Neuron (in vitro differentiated cells): ENCODE measurements around the gene GAB3.

Experiments used
- H2AFZ ChIP-seq: one replicate; pipeline ENCODE4 v1.6.1; 2013; ENCODE audit warnings: low read depth, mild to moderate bottlenecking, inconsistent platforms, low read length, moderate library complexity
- H3K27me3 ChIP-seq: one replicate; pipeline ENCODE4 v1.6.1; 2013; ENCODE audit warnings: low read length; ENCODE audit not compliant: insufficient read depth
- H3K36me3 ChIP-seq: one replicate; pipeline ENCODE4 v1.6.1; 2013; ENCODE audit warnings: low read length; ENCODE audit not compliant: insufficient read depth
- H3K4me1 ChIP-seq: one replicate; pipeline ENCODE4 v1.6.1; 2013; ENCODE audit warnings: low read length; ENCODE audit not compliant: insufficient read depth
- H3K4me3 ChIP-seq: 2 replicates; pipeline ENCODE4 v1.5.1; 2013; ENCODE audit warnings: mild to moderate bottlenecking, low read length, moderate library complexity
- H3K9me3 ChIP-seq: one replicate; pipeline ENCODE4 v1.6.1; 2013; ENCODE audit warnings: low read length

The GAB3 gene

DNA sequence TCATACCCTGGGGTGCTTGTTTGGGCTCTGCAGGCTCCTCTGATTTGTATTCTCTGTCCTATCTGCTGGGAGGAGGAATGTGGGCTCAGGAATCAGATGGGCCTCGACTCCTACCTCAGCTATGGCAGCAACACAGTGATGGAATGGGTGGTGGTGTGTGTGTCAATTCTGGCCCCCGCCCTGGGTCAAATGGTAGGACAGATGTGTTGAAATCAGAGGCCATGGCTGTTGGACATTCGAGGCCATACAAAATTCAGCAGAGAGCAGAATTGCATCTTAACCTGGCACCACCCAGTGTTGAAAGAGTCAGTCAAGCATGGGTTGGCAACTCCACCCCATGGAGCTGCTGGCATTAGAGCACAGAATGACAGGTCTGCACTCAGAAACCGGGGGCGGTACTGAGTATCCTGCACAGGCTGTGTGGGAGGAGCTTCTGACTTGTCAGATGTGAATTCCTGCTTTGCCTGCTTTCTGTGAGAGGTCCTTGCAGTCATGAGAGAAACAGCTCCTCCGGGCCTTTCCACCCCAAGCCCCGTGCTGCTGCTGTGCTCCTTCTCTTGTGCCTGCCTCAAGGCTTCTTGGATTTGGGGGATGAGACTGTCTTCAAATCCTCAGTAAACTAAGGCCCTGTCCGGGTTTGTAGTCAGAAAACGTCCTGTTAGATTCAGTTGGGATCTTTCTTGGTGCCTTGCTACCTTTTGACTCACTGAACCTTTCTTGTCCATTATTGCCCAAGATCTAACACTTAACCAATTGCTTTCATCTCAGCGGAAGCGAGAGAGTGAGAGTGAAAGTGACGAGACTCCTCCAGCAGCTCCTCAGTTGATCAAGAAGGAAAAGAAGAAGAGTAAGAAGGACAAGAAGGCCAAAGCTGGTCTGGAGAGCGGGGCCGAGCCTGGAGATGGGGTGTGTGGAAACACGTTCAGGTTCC, 24.8 kb upstream of the GAB3 start:
- no peak overlapping the region for H3K4me3 ChIP-seq
- H2AFZ ChIP-seq = no peak overlapping the region
- H3K36me3 ChIP-seq = peaks cover 41% of the 10 kb centered on the region
- no peaks in the 10 kb centered on the region for H3K27me3 ChIP-seq
- H3K9me3 ChIP-seq = no peaks in the 10 kb centered on the region
- H3K4me1 ChIP-seq = no peaks in the 10 kb centered on the region

- no peaks in the 10 kb centered on the region for H3K27me3 ChIP-seq
- H3K36me3 ChIP-seq = peaks cover 44% of the 10 kb centered on the region
- no peak overlapping the region for H3K4me3 ChIP-seq
- H3K4me1 ChIP-seq = no peaks in the 10 kb centered on the region
- no peak overlapping the region for H2AFZ ChIP-seq
- H3K9me3 ChIP-seq = no peaks in the 10 kb centered on the region
Measured at GRCh38 chrX:154774622-154775021, 23.7 kb upstream of the GAB3 start.

GRCh38 chrX:154762537-154763296, 11.8 kb upstream of the GAB3 start, which contains the start of gene DKC1:
TSS of gene DKC1 (plus strand) at chrX:154762864. CDS start at chrX:154762966, 102 bp downstream.
- Histone ChIP-seq H3K27me3 (peaks cover 12% of the 10 kb centered on the region), H3K4me1 (no peaks in the 10 kb centered on the region), H3K9me3 (no peaks in the 10 kb centered on the region), H2AFZ (no peak within 1 kb of the TSS), H3K4me3 (peak within 1 kb of the TSS; percentile 78), H3K36me3 (peaks cover 20% of the 10 kb centered on the region)

- Histone ChIP-seq H2AFZ (no peak overlapping the region), H3K4me3 (peak overlapping the region; percentile 61), H3K4me1 (no peaks in the 10 kb centered on the region), H3K27me3 (peaks cover 12% of the 10 kb centered on the region), H3K9me3 (no peaks in the 10 kb centered on the region), H3K36me3 (peaks cover 15% of the 10 kb centered on the region)
Measured at GRCh38 chrX:154761977-154762536, 11.2 kb upstream of the GAB3 start.

GRCh38 chrX:154758696-154759095, 7.8 kb upstream of the GAB3 start:
- H3K27me3 ChIP-seq = peaks cover 19% of the 10 kb centered on the region
- H3K36me3 ChIP-seq = no peaks in the 10 kb centered on the region
- H3K9me3 ChIP-seq = no peaks in the 10 kb centered on the region
- no peak overlapping the region for H3K4me3 ChIP-seq
- H2AFZ ChIP-seq = no peak overlapping the region
- H3K4me1 ChIP-seq = no peaks in the 10 kb centered on the region

DNA sequence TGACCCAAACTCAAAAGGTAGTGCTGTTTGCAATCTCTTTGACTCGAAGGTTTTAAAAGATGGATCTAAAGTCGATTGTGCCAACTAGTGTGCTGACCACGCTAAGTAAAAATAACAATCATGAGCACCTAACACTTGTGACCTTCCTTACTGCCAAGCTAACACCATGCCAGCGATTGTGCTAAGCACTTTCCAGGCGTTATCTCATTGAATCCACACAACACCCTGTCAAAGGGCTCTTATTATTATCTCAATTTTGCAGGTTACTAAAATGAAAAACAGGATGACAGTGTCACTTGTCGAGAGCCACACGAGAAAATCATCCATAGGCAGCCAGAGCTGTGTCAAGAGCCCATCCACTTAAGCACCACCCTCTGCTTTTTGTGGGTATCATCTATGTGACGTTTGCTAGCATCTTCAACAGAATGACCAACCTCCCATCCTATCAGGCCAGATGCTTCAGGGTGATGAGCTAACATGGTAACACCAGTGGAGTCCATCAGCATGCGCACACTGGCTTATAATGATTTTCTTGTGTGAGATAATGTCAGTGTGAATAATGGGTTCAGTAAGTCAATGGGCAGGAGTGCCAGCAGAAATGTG, 893 bp upstream of the GAB3 start:
- H3K4me3 ChIP-seq = no peak overlapping the region
- H3K9me3 ChIP-seq = no peaks in the 10 kb centered on the region
- no peaks in the 10 kb centered on the region for H3K4me1 ChIP-seq
- no peak overlapping the region for H2AFZ ChIP-seq
- peaks cover 51% of the 10 kb centered on the region for H3K27me3 ChIP-seq
- H3K36me3 ChIP-seq = no peaks in the 10 kb centered on the region

- no peak overlapping the region for H3K4me3 ChIP-seq
Measured at GRCh38 chrX:154751203-154751668, 359 bp upstream of the GAB3 start.

GRCh38 chrX:154749856-154750255, 1.0 kb downstream of the GAB3 start:
- Histone ChIP-seq H3K9me3 (no peaks in the 10 kb centered on the region), H2AFZ (no peak overlapping the region), H3K4me3 (no peak overlapping the region), H3K27me3 (peaks cover 51% of the 10 kb centered on the region), H3K36me3 (no peaks in the 10 kb centered on the region), H3K4me1 (no peaks in the 10 kb centered on the region)

More at GRCh38 chrX:154751203-154751668, 359 bp upstream of the GAB3 start:
- Histone ChIP-seq H2AFZ (no peak overlapping the region), H3K36me3 (no peaks in the 10 kb centered on the region), H3K27me3 (peaks cover 51% of the 10 kb centered on the region), H3K4me1 (no peaks in the 10 kb centered on the region), H3K9me3 (no peaks in the 10 kb centered on the region)

GRCh38 chrX:154748712-154749339, 2.1 kb downstream of the GAB3 start:
- Histone ChIP-seq H3K9me3 (no peaks in the 10 kb centered on the region), H3K36me3 (no peaks in the 10 kb centered on the region), H2AFZ (no peak overlapping the region), H3K4me3 (no peak overlapping the region), H3K4me1 (no peaks in the 10 kb centered on the region), H3K27me3 (peaks cover 44% of the 10 kb centered on the region)

DNA sequence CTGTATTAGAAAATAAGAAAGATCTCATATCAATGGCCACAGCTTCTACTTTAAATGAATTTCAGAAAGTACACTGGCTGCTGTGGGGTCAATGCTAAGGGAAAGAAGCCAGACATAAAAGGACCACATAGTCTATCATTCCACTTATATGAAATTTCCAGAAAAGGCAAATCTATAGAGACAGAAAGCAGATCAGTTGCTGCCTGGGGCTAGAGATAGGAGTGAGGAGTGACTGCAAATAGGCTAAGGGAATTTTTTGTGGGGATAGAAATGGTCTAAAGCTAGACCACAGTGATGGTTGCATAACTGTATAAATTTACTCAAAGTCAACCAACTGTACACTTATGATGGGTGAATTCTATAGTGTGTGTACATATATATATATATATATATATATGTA, 8.3 kb downstream of the GAB3 start:
- H3K36me3 ChIP-seq = no peaks in the 10 kb centered on the region
- H3K4me1 ChIP-seq = no peaks in the 10 kb centered on the region
- H2AFZ ChIP-seq = no peak overlapping the region
- H3K9me3 ChIP-seq = no peaks in the 10 kb centered on the region
- no peak overlapping the region for H3K4me3 ChIP-seq
- H3K27me3 ChIP-seq = peaks cover 4% of the 10 kb centered on the region

DNA sequence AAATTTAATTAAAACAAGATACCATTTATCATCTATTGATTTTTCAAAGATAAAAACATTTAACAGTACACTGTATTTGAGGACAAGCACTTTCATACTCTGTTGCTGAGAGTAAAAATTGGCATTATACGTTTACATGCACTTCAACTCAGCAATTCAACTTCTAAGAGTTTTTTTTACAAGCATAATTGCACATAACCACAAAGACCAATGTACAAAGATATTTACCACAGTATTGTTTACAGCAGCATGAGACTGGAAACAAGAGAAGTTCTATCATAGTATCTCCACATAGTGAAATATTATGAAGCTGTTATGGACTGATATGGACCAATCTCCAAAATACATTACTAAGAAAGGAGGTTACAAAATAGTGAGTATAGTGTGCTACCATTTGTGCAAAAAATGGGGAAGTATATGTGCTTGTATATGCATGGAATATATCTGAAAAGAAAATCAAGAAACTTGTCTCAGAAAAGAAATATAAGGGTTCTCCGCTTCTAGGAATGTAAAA, 10.9 kb downstream of the GAB3 start:
- Histone ChIP-seq H3K36me3 (no peaks in the 10 kb centered on the region), H2AFZ (no peak overlapping the region)

GRCh38 chrX:154738011-154738738, 12.7 kb downstream of the GAB3 start:
- no peaks in the 10 kb centered on the region for H3K9me3 ChIP-seq
- no peak overlapping the region for H2AFZ ChIP-seq
- H3K4me1 ChIP-seq = no peaks in the 10 kb centered on the region
- peaks cover 11% of the 10 kb centered on the region for H3K27me3 ChIP-seq
- no peaks in the 10 kb centered on the region for H3K36me3 ChIP-seq
- H3K4me3 ChIP-seq = no peak overlapping the region

More for the DNA sequence above, 10.9 kb downstream of the GAB3 start:
- Histone ChIP-seq H3K4me1 (no peaks in the 10 kb centered on the region), H3K9me3 (no peaks in the 10 kb centered on the region), H3K27me3 (peaks cover 4% of the 10 kb centered on the region), H3K4me3 (no peak overlapping the region)
